DND-41 (cell line): ENCODE data around the gene FHL2.

Experiments
- ATAC-seq: fragments of 200-7000 bp; cut with Tn5 transposase; 3 replicates; pipeline ENCODE4 v1.9.1; 2021; ENCODE audit warnings: low read depth; ENCODE audit not compliant: insufficient read depth
- DNase-seq: peaks from one replicate; pipeline ENCODE4 v3.0.0-alpha.2; 2020
- H2AFZ ChIP-seq: 2 replicates; pipeline ENCODE4 v1.6.0; 2012; ENCODE audit warnings: low read depth, low read length
- H3K27ac ChIP-seq: 2 replicates; pipeline ENCODE4 v1.5.1; 2012; ENCODE audit warnings: low read length, inconsistent platforms
- H3K27me3 ChIP-seq: fragments of 200-600 bp; sonication (generic); 2 replicates; pipeline ENCODE4 v1.6.0; 2012; ENCODE audit warnings: low read length, mild to moderate bottlenecking, inconsistent platforms; ENCODE audit not compliant: insufficient read depth, poor library complexity
- H3K36me3 ChIP-seq: 2 replicates; pipeline ENCODE4 v1.5.1; 2012; ENCODE audit warnings: low read length, inconsistent platforms; ENCODE audit not compliant: insufficient read depth
- H3K4me1 ChIP-seq: 2 replicates; pipeline ENCODE4 v1.5.1; 2012; ENCODE audit warnings: mild to moderate bottlenecking, low read length; ENCODE audit not compliant: insufficient read depth
- H3K4me2 ChIP-seq: 2 replicates; pipeline ENCODE4 v1.6.0; 2012; ENCODE audit warnings: mild to moderate bottlenecking, moderate library complexity, low read length, inconsistent platforms; ENCODE audit not compliant: insufficient read depth
- H3K4me3 ChIP-seq, 2 experiments: fragments of 200-600 bp in 1 of 2; shearing (Covaris generic) in 1 of 2; 2 replicates each; pipeline ENCODE4 v1.5.1; 2012 to 2016; ENCODE audit warnings: inconsistent platforms in 2 of 2, low read length in 2 of 2, mild to moderate bottlenecking in 2 of 2, low read depth in 1 of 2, moderate library complexity in 1 of 2
- H3K79me2 ChIP-seq: 2 replicates; pipeline ENCODE4 v1.6.0; 2012; ENCODE audit warnings: low read length, inconsistent platforms; ENCODE audit not compliant: insufficient read depth
- H3K9ac ChIP-seq: 2 replicates; pipeline ENCODE4 v1.6.0; 2012; ENCODE audit warnings: low read depth, mild to moderate bottlenecking, inconsistent platforms, low read length, moderate library complexity
- H3K9me3 ChIP-seq: 2 replicates; pipeline ENCODE4 v1.5.1; 2012; ENCODE audit warnings: low read length, moderate library complexity, mild to moderate bottlenecking, inconsistent platforms; ENCODE audit not compliant: insufficient read depth, severe bottlenecking
- H4K20me1 ChIP-seq: 2 replicates; pipeline ENCODE4 v1.6.0; 2012; ENCODE audit warnings: low read length; ENCODE audit not compliant: insufficient read depth
- EZH2 ChIP-seq: IDR thresholded peaks from 3 replicates; pipeline ENCODE4 v1.6.1; 2012; ENCODE audit warnings: borderline replicate concordance, low read depth, mild to moderate bottlenecking, moderate library complexity, low read length, inconsistent platforms; ENCODE audit not compliant: severe bottlenecking
- TF ChIP-seq, protein P1 (sequence below): IDR thresholded peaks from 2 replicates; pipeline ENCODE4 v1.5.1; 2012; ENCODE audit warnings: borderline replicate concordance, low read length, moderate library complexity, mild to moderate bottlenecking; ENCODE audit not compliant: poor library complexity, severe bottlenecking; ENCODE audit errors: extremely low read depth

The FHL2 gene

DNA sequence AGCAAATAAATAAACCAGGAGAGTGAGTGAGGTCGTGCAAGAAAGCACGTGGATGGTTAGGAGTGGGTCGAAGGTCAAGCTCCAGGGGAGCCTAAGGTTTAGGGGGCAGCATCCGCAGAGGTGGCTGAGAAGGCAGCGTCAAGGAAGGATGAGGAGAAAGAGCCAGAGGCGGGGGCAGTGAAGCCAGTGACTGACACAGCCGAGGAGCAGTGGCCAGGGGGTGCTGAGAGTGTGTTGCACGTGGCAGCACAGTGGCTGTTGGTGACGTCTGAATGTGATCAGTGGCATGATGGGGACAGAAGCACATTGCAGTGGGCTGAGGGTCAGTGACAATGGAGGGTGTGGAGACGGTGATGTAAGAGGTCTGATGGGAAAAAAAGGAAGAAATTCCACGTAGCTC lies 13.7 kb upstream of the FHL2 start:
- no peak for DNase-seq
- Histone ChIP-seq H3K9ac (no peak overlapping the region), H3K36me3 (no peaks in the 10 kb centered on the region), H3K27ac (no peak overlapping the region), H3K79me2 (no peaks in the 10 kb centered on the region), H4K20me1 (no peaks in the 10 kb centered on the region), H3K4me2 (no peak overlapping the region), H3K27me3 (peaks cover 4% of the 10 kb centered on the region), H3K4me1 (no peaks in the 10 kb centered on the region), H3K4me3 (no peak overlapping the region), H3K9me3 (no peaks in the 10 kb centered on the region), H2AFZ (no peak overlapping the region)
- ATAC-seq = no peak
- no peak for TF ChIP-seq EZH2
- TF ChIP-seq, protein P1, sequence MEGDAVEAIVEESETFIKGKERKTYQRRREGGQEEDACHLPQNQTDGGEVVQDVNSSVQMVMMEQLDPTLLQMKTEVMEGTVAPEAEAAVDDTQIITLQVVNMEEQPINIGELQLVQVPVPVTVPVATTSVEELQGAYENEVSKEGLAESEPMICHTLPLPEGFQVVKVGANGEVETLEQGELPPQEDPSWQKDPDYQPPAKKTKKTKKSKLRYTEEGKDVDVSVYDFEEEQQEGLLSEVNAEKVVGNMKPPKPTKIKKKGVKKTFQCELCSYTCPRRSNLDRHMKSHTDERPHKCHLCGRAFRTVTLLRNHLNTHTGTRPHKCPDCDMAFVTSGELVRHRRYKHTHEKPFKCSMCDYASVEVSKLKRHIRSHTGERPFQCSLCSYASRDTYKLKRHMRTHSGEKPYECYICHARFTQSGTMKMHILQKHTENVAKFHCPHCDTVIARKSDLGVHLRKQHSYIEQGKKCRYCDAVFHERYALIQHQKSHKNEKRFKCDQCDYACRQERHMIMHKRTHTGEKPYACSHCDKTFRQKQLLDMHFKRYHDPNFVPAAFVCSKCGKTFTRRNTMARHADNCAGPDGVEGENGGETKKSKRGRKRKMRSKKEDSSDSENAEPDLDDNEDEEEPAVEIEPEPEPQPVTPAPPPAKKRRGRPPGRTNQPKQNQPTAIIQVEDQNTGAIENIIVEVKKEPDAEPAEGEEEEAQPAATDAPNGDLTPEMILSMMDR = no peak

DNA sequence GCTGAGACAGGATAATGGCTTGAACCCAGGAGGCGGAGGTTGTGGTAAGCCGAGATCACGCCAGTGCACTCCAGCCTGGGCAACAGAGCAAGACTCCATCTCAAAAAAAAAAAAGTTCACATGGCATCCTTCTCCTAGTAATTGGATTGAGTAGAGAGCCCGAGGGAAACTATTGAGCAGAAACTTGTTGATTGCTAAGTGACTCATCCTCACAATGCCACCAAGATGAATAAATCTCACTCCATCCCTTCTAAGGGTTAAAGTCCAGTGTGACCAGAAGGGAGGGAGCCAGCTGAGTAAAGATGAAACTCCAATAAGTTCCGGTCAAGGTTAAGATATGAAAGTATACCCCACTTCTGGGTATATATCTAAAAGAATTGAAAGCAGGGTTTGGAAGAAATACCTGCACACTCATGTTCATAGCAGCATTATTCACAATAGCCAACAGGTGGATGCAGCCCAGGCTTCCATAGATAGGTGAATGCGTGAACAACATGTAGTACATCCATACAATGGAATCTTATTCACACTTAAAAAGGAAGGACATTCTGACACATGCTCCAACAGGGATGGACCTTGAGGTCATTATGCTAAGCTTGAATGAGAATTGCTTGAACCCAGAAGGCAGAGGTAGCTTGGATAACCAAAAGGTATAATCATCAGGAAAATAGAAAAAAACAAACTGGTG lies 13.0 kb upstream of the FHL2 start:
- H3K9me3 ChIP-seq = no peaks in the 10 kb centered on the region

DNA sequence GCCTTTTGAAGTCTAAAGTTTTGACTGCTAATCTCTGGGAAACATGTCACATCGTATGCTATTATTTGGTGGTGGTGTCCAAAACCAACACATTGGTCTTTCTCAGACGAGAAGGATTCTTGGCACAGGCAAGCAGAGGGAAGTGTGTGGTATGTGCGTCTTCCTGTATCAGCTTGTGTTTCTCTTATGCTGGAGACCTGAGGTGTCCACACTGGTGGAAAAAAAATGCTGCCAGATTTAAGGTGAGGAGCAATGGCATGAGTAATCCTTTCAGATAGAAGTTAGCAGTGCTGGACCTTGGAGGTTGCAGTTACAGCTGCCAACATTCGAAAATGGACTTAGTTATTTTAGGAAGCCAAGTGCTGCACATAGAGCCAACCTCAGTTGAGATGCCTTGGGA lies 11.7 kb upstream of the FHL2 start:
- no peak overlapping the region for H3K4me2 ChIP-seq
- H3K4me3 ChIP-seq = no peak overlapping the region
- H3K4me1 ChIP-seq = no peaks in the 10 kb centered on the region
- no peaks in the 10 kb centered on the region for H3K79me2 ChIP-seq
- no peak overlapping the region for H3K27ac ChIP-seq
- no peak overlapping the region for H3K9ac ChIP-seq
- DNase-seq = no peak
- H2AFZ ChIP-seq = no peak overlapping the region
- no peaks in the 10 kb centered on the region for H3K9me3 ChIP-seq
- H3K36me3 ChIP-seq = no peaks in the 10 kb centered on the region
- peaks cover 4% of the 10 kb centered on the region for H3K27me3 ChIP-seq
- TF ChIP-seq, protein P1 = no peak
- no peak for TF ChIP-seq EZH2
- no peaks in the 10 kb centered on the region for H4K20me1 ChIP-seq
- no peak for ATAC-seq

More for the DNA sequence above, 13.0 kb upstream of the FHL2 start:
- Histone ChIP-seq H3K36me3 (no peaks in the 10 kb centered on the region), H3K9ac (no peak overlapping the region), H3K4me2 (no peak overlapping the region), H3K79me2 (no peaks in the 10 kb centered on the region), H4K20me1 (no peaks in the 10 kb centered on the region), H3K27me3 (peaks cover 4% of the 10 kb centered on the region), H3K4me1 (no peaks in the 10 kb centered on the region), H3K27ac (no peak overlapping the region), H3K4me3 (no peak overlapping the region), H2AFZ (no peak overlapping the region)
- no peak for ATAC-seq
- no peak for DNase-seq
- TF ChIP-seq EZH2 = no peak
- TF ChIP-seq, protein P1 = no peak
